Right lobe of liver (tissue), 6 donors: ENCODE measurements around the gene LRP2. TPM values are rescaled to one million over a fixed set of nuclear protein-coding genes. Genes with fewer than 3 reads are reported as not detected.

Source experiments
- ATAC-seq, 4 donors: fragments of 200-7000 bp; cut with Tn5 transposase; one replicate each; pipeline ENCODE4 v1.9.1; 2020; ENCODE audit warnings: mild to moderate bottlenecking in 4 of 4, moderate library complexity in 4 of 4
- DNase-seq, 3 donors: peaks; one replicate each; pipeline ENCODE4 v3.0.0-alpha.2; 2020
- H3K27ac ChIP-seq, 3 donors: fragments of 200-600 bp; one replicate each; pipeline ENCODE4 v1.8.0; 2022
- H3K27me3 ChIP-seq, 2 donors: fragments of 200-600 bp; one replicate each; pipeline ENCODE4 v1.8.0; 2022
- H3K36me3 ChIP-seq, 4 donors: fragments of 200-600 bp; sonication (generic) in 1 of 4; one replicate each; pipeline versions ENCODE4 v1.5.1 to v1.8.0; 2017 to 2022; ENCODE audit warnings: control low read depth in 1 of 4
- H3K4me1 ChIP-seq, 4 donors: fragments of 200-600 bp; sonication (generic) in 1 of 4; one replicate each; pipeline versions ENCODE4 v1.5.1 to v1.8.0; 2017 to 2022; ENCODE audit warnings: control low read depth in 1 of 4
- H3K4me3 ChIP-seq, 3 donors: fragments of 200-600 bp; one replicate each; pipeline ENCODE4 v1.8.0; 2022
- H3K9me3 ChIP-seq, 4 donors: fragments of 200-600 bp; sonication (generic) in 1 of 4; one replicate each; pipeline versions ENCODE4 v1.5.1 to v1.8.0; 2017 to 2022; ENCODE audit warnings: control low read depth in 1 of 4
- POLR2A ChIP-seq: fragments of 450-650 bp; IDR thresholded peaks from one replicate; pipeline ENCODE4 v1.6.1; 2017; ENCODE audit warnings: antibody characterized with exemption, mild to moderate bottlenecking
- WGBS: methylation state at CpG from one replicate; pipeline ENCODE4 v1.1.6; 2018; ENCODE audit warnings: low coverage, low lambda C conversion rate; ENCODE audit not compliant: insufficient coverage; ENCODE audit errors: missing lambda C conversion rate; 5-methylcytosine and 5-hydroxymethylcytosine counted together
- intact Hi-C, 2 donors: fragments of 100-400 bp; cut with DNase I; formaldehyde crosslinking; loops; one replicate each; pipeline versions ENCODE4 v1.11.2 to v1.14.1; 2022
- total RNA-seq, 6 experiments: library from RNA; depleted of rRNA in 2 of 6; stranded (reverse); fragments of >200 nt in 2 of 6; fragmentation: NEBNext Ultra II Directional in 3 of 6; extraction: Animal tissue kit (Norgen Biotek cat#: 25700) in 3 of 6; gene quantifications; one replicate each; pipeline versions ENCODE4 v1.1.0 to v1.2.4, GENCODE V29; 2016 to 2023
- TF ChIP-seq, protein P1 (sequence below), 4 donors: fragments of 200-600 bp in 3 of 4; fragments of 450-650 bp in 1 of 4; IDR thresholded peaks; one replicate each; pipeline versions ENCODE4 v1.5.1 to v1.8.0; 2016 to 2022; ENCODE audit warnings: antibody characterized with exemption in 4 of 4, mild to moderate bottlenecking in 2 of 4
- donor health status: DM: no; HTN: yes; CAD: no.
- donor health status: DM: no; HTN: no; CAD: no.
- donor health status: DM: no; HTN: no; CAD: no.
- donor health status: DM: no; HTN: yes; CAD: no.
- donor health status: DM: no; HTN: yes; CAD: no.

LRP2 gene
- total RNA-seq, 6 experiments from 2014 or later = 0.51 to 4.4 (median 1.0) TPM

DNA sequence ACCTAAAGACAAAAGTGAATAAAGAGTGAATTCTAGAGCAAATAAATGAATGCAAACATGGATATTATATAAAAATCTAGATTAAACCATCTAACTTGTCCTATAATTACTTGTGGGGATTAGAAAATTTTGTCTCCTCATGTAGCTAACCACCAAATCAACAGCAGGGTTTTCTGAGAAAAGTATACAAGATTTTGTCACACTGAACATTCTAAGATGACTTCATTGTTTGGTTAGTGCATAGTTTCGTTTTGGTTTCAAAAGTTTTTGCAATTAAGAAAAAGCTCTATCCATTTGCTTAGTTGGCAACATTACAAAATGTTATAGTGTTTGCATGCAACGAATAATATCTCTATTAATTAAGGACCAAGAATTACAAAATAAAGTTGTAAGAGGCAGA, 125.0 kb downstream of the LRP2 start:
- 19% methylated on average over 2 of the region's 2 CpGs for WGBS
- intact Hi-C loops = no loop called here
- Histone ChIP-seq H3K9me3 (no peaks in the 10 kb centered on the region), H3K27me3 (no peaks in the 10 kb centered on the region), H3K27ac (no peak overlapping the region), H3K4me3 (no peak overlapping the region), H3K36me3 (no peaks in the 10 kb centered on the region), H3K4me1 (no peaks in the 10 kb centered on the region)
- no peak for TF ChIP-seq POLR2A
- TF ChIP-seq, protein P1, sequence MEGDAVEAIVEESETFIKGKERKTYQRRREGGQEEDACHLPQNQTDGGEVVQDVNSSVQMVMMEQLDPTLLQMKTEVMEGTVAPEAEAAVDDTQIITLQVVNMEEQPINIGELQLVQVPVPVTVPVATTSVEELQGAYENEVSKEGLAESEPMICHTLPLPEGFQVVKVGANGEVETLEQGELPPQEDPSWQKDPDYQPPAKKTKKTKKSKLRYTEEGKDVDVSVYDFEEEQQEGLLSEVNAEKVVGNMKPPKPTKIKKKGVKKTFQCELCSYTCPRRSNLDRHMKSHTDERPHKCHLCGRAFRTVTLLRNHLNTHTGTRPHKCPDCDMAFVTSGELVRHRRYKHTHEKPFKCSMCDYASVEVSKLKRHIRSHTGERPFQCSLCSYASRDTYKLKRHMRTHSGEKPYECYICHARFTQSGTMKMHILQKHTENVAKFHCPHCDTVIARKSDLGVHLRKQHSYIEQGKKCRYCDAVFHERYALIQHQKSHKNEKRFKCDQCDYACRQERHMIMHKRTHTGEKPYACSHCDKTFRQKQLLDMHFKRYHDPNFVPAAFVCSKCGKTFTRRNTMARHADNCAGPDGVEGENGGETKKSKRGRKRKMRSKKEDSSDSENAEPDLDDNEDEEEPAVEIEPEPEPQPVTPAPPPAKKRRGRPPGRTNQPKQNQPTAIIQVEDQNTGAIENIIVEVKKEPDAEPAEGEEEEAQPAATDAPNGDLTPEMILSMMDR (IDR thresholded peaks at IDR 0.05) = no peak
- ATAC-seq (peak in 1 of 4 donors; percentile 51), DNase-seq (no peak)

DNA sequence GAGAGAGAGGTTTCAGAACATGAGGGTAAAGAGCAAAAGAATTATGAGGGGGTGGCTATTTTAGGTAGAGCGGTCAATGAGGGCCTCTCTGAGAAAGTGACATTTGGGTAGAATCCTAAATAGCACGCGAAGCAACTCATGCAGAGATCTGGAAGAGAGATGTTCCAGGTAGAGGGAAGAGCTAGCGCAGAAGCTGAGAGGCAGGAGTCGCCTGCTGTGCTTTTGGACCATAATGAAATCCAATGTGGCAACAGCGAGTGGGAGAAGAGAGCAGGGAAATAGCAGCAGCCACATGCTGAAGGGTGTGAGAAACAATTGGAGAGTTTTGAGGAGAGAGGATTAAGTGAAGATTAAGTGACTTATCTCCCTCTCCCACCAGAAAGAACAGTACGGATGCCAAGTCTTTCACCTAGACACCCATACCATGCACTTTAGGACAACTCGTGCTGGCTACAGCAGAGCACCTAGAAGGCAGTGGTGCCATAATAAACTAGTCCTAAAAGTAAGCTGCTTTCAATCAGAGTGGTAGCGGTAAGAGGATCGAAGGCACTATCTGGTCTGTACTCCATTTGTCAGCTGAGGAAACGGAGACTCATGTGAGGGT, 129.7 kb downstream of the LRP2 start:
- 85% methylated on average over 9 of the region's 11 CpGs for WGBS
- no peak for TF ChIP-seq POLR2A
- TF ChIP-seq, protein P1 (IDR thresholded peaks at IDR 0.05) = no peak
- H3K27ac ChIP-seq = no peak overlapping the region
- H3K4me1 ChIP-seq = no peaks in the 10 kb centered on the region
- no peaks in the 10 kb centered on the region for H3K9me3 ChIP-seq
- no peaks in the 10 kb centered on the region for H3K27me3 ChIP-seq
- H3K36me3 ChIP-seq = no peaks in the 10 kb centered on the region
- intact Hi-C loops = no loop called here
- no peak for DNase-seq
- ATAC-seq = no peak
- no peak overlapping the region for H3K4me3 ChIP-seq

DNA sequence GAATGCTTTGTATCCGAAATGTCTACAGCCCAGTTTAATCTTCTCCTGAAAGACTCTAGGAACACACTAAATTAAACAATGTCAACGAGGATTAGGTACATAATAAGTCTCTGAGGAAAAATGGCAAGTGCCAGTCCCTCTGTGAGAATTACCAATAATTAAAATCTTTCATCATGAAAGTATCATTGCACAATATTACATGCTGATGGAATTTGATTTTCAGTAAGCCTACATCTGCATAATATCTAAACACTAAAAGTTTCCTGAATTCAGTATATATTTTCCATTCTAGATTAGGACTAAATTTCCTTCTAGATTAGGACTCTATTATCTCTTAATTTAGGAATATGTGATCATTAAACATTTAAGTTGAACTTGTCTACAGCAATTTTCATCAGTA, 132.1 kb downstream of the LRP2 start:
- Histone ChIP-seq H3K36me3 (no peaks in the 10 kb centered on the region), H3K9me3 (no peaks in the 10 kb centered on the region), H3K27me3 (no peaks in the 10 kb centered on the region), H3K4me1 (no peaks in the 10 kb centered on the region), H3K4me3 (no peak overlapping the region), H3K27ac (no peak overlapping the region)
- 57% methylated on average over 2 of the region's 2 CpGs for WGBS
- DNase-seq = no peak
- no peak for ATAC-seq
- intact Hi-C loops = no loop called here
- TF ChIP-seq POLR2A = no peak
- TF ChIP-seq, protein P1 (IDR thresholded peaks at IDR 0.05) = no peak

DNA sequence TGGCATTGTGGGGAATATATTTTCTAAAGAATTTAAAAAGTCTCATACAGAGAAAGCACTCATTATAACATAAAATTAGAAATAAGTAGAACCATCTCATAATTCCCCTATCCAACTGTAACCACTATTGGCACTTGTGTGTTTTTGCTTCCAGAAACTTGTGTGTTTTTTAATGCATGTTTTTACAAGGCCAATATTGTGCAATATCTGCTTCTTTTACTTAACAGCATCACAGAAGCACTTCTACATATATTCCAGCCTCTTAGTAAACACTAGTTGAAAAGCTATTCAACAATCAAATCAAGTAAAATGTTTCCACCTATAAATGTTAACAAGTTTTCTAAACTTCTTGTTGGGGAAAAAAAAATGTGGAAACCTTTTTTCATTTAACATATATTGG, 132.7 kb downstream of the LRP2 start:
- Histone ChIP-seq H3K27ac (no peak overlapping the region), H3K36me3 (no peaks in the 10 kb centered on the region), H3K27me3 (no peaks in the 10 kb centered on the region), H3K4me3 (no peak overlapping the region), H3K9me3 (no peaks in the 10 kb centered on the region), H3K4me1 (no peaks in the 10 kb centered on the region)
- TF ChIP-seq, protein P1 (IDR thresholded peaks at IDR 0.05) = no peak
- no peak for TF ChIP-seq POLR2A
- no peak for ATAC-seq
- no peak for DNase-seq
- intact Hi-C loops = no loop called here

DNA sequence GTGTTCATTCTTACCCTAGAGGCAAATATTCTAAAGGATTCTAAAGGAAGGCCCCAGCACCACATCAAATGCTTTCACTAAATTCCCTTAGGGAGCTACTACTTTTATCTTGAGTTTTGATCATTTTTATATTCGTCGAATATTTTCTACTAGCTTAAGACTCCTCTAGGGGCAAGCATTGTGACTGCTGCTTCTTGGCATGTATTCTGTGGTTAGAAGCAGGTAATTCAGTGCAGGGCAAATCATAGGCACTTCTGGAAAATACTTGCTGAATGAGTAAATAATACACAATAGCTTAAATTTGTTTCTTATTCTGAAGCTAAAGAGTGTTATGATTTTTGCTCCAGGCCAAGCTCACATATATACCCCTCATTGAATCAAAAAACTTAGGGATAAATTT, 136.4 kb downstream of the LRP2 start:
- 85% methylated on average over 2 of the region's 2 CpGs for WGBS
- Histone ChIP-seq H3K36me3 (no peaks in the 10 kb centered on the region), H3K27me3 (no peaks in the 10 kb centered on the region), H3K27ac (no peak overlapping the region), H3K4me3 (no peak overlapping the region), H3K4me1 (no peaks in the 10 kb centered on the region), H3K9me3 (no peaks in the 10 kb centered on the region)
- DNase-seq (no peak), ATAC-seq (no peak)
- TF ChIP-seq, protein P1 (IDR thresholded peaks at IDR 0.05) = no peak
- no peak for TF ChIP-seq POLR2A
- intact Hi-C loops = no loop called here
